ENCODE data around the gene MINDY4B.

The MINDY4B gene

DNA sequence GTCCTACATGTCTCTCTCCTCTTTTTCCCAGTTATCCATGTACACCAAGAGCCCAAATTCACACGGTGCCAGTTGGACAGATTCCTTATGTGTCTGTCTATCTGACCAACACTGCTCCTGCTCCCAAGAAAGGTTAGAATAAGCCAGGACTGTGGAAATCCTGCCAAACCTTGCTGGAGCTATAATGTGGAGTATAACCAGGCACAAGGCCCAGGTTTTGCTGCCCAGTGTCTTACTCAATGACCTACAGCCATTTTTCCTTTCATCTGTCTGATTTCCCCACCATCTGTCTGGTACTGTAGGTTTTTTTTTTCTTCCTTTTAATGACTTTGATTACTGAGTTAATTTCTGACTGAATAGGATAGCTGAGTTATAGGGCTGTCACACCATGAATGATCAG, 26.5 kb upstream of the MINDY4B start (continued):
- no peak for TF ChIP-seq RBAK (tag by site-specific recombination; IDR thresholded peaks at IDR 0.05)

DNA sequence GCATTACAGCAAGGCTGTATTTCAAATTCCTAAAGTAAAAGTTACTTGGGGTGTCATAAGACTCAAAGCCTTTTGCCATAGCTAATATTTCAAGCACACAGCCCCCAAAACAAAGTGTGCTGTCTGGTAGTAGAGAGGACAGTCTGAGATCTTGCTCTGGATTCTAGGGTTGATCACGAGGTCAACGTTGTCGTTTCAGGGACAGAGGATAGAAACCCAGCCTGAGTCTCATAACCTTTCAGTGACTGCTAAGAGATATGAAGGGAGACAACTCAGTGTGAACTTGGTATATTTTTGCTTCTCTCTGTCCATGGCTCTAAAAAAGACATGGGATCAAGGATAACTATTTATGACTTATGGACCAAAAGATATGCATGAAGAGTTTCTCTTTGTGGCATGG, 25.6 kb upstream of the MINDY4B start:
- ChIA-PET CTCF (no interaction called here), POLR2A (no interaction called here)
- H3K36me3 ChIP-seq (ENCODE audit: control insufficient read depth in 2 of 2, insufficient read depth in 1 of 2, low read length in 2 of 2) = no peaks in the 10 kb centered on the region
- H3K4me1 ChIP-seq (ENCODE audit: control insufficient read depth, insufficient read depth, low read length) = no peaks in the 10 kb centered on the region
- TF ChIP-seq, protein P1, sequence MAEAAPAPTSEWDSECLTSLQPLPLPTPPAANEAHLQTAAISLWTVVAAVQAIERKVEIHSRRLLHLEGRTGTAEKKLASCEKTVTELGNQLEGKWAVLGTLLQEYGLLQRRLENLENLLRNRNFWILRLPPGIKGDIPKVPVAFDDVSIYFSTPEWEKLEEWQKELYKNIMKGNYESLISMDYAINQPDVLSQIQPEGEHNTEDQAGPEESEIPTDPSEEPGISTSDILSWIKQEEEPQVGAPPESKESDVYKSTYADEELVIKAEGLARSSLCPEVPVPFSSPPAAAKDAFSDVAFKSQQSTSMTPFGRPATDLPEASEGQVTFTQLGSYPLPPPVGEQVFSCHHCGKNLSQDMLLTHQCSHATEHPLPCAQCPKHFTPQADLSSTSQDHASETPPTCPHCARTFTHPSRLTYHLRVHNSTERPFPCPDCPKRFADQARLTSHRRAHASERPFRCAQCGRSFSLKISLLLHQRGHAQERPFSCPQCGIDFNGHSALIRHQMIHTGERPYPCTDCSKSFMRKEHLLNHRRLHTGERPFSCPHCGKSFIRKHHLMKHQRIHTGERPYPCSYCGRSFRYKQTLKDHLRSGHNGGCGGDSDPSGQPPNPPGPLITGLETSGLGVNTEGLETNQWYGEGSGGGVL (tag by site-specific recombination; IDR thresholded peaks at IDR 0.05) = no peak
- H3K4me3 ChIP-seq (ENCODE audit: low read depth, low read length) = no peak overlapping the region
- no peaks in the 10 kb centered on the region for H3K9me3 ChIP-seq (ENCODE audit: control insufficient read depth, insufficient read depth, low read depth, low read length)
- H3K27ac ChIP-seq (ENCODE audit: extremely low read depth, low read depth, low read length) = no peak overlapping the region

DNA sequence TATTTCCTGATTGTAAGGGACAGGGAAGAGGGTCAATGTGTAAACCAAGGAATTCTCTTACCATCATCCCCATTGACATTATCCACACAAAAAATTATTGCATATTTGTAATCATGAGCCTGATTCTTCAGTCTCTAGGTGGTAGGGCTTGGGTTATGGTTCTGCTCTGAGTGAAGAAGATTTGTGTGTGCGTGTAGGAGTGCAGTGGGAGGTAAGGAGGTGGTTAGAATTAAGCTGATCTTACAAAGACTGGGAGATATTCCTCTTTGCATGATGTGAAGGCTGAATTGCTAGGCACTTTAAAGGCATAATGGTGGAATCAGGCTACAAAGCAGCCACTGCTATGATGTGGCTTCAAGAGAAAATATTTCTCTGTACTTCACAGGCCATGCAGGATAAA, 23.0 kb upstream of the MINDY4B start:
- CTCF ChIA-PET = interaction anchor here (1.1 kb wide), 1 partner anchor 139 kb away, joined by 3 read pairs; no protein-coding TSS in a partner anchor
- no peaks in the 10 kb centered on the region for H3K9me3 ChIP-seq (ENCODE audit: control insufficient read depth, insufficient read depth, low read depth, low read length)
- peak; percentile 56 for TF ChIP-seq ZFHX2 (tag by site-specific recombination; conservative IDR thresholded peaks at IDR 0.05)
- no peak for TF ChIP-seq ZNF670 (tag by site-specific recombination; IDR thresholded peaks at IDR 0.05; ENCODE audit: low read depth)
- TF ChIP-seq ZNF785 (tag by site-specific recombination; IDR thresholded peaks at IDR 0.05) = no peak
- no peak for TF ChIP-seq ZNF138 (tag by site-specific recombination; IDR thresholded peaks at IDR 0.05; ENCODE audit: borderline replicate concordance)
- no peak for TF ChIP-seq ZNF560 (tag by site-specific recombination; IDR thresholded peaks at IDR 0.05; ENCODE audit: borderline replicate concordance)
- peak; percentile 54; the same call in 1 of the 2 replicates for TF ChIP-seq EGR2 (tag by site-specific recombination; IDR thresholded peaks at IDR 0.05; ENCODE audit: low read depth)
- H3K4me3 ChIP-seq (ENCODE audit: low read depth, low read length) = no peak overlapping the region
- no peaks in the 10 kb centered on the region for H3K36me3 ChIP-seq (ENCODE audit: control insufficient read depth in 2 of 2, insufficient read depth in 1 of 2, low read length in 2 of 2)
- H3K27ac ChIP-seq (ENCODE audit: extremely low read depth, low read depth, low read length) = no peak overlapping the region
- POLR2A ChIA-PET = no interaction called here
- H3K4me1 ChIP-seq (ENCODE audit: control insufficient read depth, insufficient read depth, low read length) = no peaks in the 10 kb centered on the region

DNA sequence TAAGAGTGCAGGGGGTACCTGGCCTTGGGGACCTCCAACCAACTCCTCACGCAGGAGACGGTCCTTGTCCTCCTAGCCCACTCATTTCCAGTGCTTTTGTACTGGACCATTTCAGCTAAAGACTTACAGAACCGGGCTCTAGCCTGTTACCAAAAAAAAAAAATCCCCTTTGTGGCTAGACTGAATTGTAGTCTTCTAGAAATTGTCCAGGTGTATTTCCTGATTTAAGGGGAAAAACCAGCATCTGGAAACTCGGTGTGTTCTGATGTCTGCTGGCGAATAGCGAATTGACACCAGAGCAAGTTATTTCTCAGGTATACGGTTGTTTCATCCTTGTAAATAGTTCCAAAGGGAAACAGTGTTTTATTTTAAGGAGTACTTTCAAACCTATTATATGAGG, 21.1 kb upstream of the MINDY4B start:
- TF ChIP-seq, protein P2, sequence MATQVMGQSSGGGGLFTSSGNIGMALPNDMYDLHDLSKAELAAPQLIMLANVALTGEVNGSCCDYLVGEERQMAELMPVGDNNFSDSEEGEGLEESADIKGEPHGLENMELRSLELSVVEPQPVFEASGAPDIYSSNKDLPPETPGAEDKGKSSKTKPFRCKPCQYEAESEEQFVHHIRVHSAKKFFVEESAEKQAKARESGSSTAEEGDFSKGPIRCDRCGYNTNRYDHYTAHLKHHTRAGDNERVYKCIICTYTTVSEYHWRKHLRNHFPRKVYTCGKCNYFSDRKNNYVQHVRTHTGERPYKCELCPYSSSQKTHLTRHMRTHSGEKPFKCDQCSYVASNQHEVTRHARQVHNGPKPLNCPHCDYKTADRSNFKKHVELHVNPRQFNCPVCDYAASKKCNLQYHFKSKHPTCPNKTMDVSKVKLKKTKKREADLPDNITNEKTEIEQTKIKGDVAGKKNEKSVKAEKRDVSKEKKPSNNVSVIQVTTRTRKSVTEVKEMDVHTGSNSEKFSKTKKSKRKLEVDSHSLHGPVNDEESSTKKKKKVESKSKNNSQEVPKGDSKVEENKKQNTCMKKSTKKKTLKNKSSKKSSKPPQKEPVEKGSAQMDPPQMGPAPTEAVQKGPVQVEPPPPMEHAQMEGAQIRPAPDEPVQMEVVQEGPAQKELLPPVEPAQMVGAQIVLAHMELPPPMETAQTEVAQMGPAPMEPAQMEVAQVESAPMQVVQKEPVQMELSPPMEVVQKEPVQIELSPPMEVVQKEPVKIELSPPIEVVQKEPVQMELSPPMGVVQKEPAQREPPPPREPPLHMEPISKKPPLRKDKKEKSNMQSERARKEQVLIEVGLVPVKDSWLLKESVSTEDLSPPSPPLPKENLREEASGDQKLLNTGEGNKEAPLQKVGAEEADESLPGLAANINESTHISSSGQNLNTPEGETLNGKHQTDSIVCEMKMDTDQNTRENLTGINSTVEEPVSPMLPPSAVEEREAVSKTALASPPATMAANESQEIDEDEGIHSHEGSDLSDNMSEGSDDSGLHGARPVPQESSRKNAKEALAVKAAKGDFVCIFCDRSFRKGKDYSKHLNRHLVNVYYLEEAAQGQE (tag by site-specific recombination; IDR thresholded peaks at IDR 0.05) = no peak
- no peak for TF ChIP-seq ZNF266 (tag by site-specific recombination; IDR thresholded peaks at IDR 0.05; ENCODE audit: low read depth)
- no peak for TF ChIP-seq ZNF121 (tag by site-specific recombination; IDR thresholded peaks at IDR 0.05)
- TF ChIP-seq, protein P3, sequence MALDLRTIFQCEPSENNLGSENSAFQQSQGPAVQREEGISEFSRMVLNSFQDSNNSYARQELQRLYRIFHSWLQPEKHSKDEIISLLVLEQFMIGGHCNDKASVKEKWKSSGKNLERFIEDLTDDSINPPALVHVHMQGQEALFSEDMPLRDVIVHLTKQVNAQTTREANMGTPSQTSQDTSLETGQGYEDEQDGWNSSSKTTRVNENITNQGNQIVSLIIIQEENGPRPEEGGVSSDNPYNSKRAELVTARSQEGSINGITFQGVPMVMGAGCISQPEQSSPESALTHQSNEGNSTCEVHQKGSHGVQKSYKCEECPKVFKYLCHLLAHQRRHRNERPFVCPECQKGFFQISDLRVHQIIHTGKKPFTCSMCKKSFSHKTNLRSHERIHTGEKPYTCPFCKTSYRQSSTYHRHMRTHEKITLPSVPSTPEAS (tag by site-specific recombination; IDR thresholded peaks at IDR 0.05) = no peak
- TF ChIP-seq ZNF514 (tag by site-specific recombination; IDR thresholded peaks at IDR 0.05) = no peak
- TF ChIP-seq HOXD13 (CRISPR knock-in tag; IDR thresholded peaks at IDR 0.05; ENCODE audit: borderline replicate concordance) = no peak
- ChIA-PET CTCF (interaction anchor here (0.6 to 2.2 kb wide), 8 partner anchors 8 to 236 kb away, joined by 3 to 16 read pairs (median 4); partner anchors contain the start of gene MED12L), POLR2A (no interaction called here)
- Histone ChIP-seq H3K36me3 (ENCODE audit: control insufficient read depth in 2 of 2, insufficient read depth in 1 of 2, low read length in 2 of 2) (no peaks in the 10 kb centered on the region), H3K4me3 (ENCODE audit: low read depth, low read length) (no peak overlapping the region), H3K27ac (ENCODE audit: extremely low read depth, low read depth, low read length) (no peak overlapping the region), H3K4me1 (ENCODE audit: control insufficient read depth, insufficient read depth, low read length) (no peaks in the 10 kb centered on the region), H3K9me3 (ENCODE audit: control insufficient read depth, insufficient read depth, low read depth, low read length) (no peaks in the 10 kb centered on the region)
